ENCODE results near the gene MPHOSPH6.

MPHOSPH6 gene

GRCh38 chr16:82160226-82160625 lies 9.8 kb downstream of the MPHOSPH6 start:
- Histone ChIP-seq H3K9me3 (ENCODE audit: control insufficient read depth, insufficient read depth, low read length) (no peaks in the 10 kb centered on the region), H3K79me2 (ENCODE audit: control insufficient read depth, low read length) (peaks cover 42% of the 10 kb centered on the region), H3K27me3 (ENCODE audit: control insufficient read depth, low read length) (no peaks in the 10 kb centered on the region), H4K20me1 (ENCODE audit: control insufficient read depth, insufficient read depth, low read depth, low read length) (peaks cover 9% of the 10 kb centered on the region; the same call in 1 of the 2 replicates), H3K4me1 (ENCODE audit: control insufficient read depth, low read length) (no peaks in the 10 kb centered on the region), H3K9me2 (replicated peaks; ENCODE audit: control insufficient read depth, low read length) (no peaks in the 10 kb centered on the region), H3K4me3 (ENCODE audit: low read length) (no peak overlapping the region), H3K36me3 (ENCODE audit: control insufficient read depth, low read length) (peaks cover 63% of the 10 kb centered on the region), H3F3A (ENCODE audit: control insufficient read depth, insufficient read depth) (no peaks in the 10 kb centered on the region), H3K27ac (ENCODE audit: low read depth, low read length) (no peak overlapping the region), H3K4me2 (ENCODE audit: low read length) (no peak overlapping the region)
- TF ChIP-seq, protein P1, sequence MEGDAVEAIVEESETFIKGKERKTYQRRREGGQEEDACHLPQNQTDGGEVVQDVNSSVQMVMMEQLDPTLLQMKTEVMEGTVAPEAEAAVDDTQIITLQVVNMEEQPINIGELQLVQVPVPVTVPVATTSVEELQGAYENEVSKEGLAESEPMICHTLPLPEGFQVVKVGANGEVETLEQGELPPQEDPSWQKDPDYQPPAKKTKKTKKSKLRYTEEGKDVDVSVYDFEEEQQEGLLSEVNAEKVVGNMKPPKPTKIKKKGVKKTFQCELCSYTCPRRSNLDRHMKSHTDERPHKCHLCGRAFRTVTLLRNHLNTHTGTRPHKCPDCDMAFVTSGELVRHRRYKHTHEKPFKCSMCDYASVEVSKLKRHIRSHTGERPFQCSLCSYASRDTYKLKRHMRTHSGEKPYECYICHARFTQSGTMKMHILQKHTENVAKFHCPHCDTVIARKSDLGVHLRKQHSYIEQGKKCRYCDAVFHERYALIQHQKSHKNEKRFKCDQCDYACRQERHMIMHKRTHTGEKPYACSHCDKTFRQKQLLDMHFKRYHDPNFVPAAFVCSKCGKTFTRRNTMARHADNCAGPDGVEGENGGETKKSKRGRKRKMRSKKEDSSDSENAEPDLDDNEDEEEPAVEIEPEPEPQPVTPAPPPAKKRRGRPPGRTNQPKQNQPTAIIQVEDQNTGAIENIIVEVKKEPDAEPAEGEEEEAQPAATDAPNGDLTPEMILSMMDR (IDR thresholded peaks at IDR 0.05; ENCODE audit: low read depth, low read length, poor library complexity, severe bottlenecking), result no peak
- TF ChIP-seq EZH2phosphoT487 (IDR thresholded peaks at IDR 0.05; ENCODE audit: borderline replicate concordance, low read length), result no peak

DNA sequence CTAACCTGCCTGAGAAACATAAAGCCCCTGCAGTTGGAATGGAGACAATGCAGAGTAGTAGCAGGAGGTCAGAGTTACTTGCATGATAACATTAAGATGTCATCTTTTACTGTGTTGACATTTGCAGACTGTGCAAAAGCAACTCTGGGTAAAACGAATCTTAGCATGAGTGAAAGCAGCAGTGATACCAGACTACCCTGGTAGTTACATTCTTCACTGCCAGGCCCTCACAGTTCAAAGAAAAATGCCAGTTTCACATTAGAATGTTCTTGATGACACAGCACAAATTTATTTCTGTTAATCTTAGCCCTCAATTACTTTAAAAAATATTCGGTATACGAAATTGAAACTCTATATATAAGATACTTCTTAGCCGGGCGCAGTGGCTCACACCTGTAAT lies 12.2 kb downstream of the MPHOSPH6 start:
- Histone ChIP-seq H3F3A (ENCODE audit: control insufficient read depth, insufficient read depth) (no peaks in the 10 kb centered on the region), H3K4me2 (ENCODE audit: low read length) (no peak overlapping the region), H3K27me3 (ENCODE audit: control insufficient read depth, low read length) (no peaks in the 10 kb centered on the region), H3K27ac (ENCODE audit: low read depth, low read length) (no peak overlapping the region), H3K36me3 (ENCODE audit: control insufficient read depth, low read length) (peaks cover 62% of the 10 kb centered on the region), H3K4me3 (ENCODE audit: low read length) (no peak overlapping the region), H3K4me1 (ENCODE audit: control insufficient read depth, low read length) (no peaks in the 10 kb centered on the region), H3K9me2 (replicated peaks; ENCODE audit: control insufficient read depth, low read length) (no peaks in the 10 kb centered on the region), H4K20me1 (ENCODE audit: control insufficient read depth, insufficient read depth, low read depth, low read length) (peaks cover 7% of the 10 kb centered on the region; the same call in 1 of the 2 replicates), H3K79me2 (ENCODE audit: control insufficient read depth, low read length) (peaks cover 50% of the 10 kb centered on the region), H3K9me3 (ENCODE audit: control insufficient read depth, insufficient read depth, low read length) (no peaks in the 10 kb centered on the region)
- TF ChIP-seq, protein P1 (IDR thresholded peaks at IDR 0.05; ENCODE audit: low read depth, low read length, poor library complexity, severe bottlenecking), result no peak
- no peak for TF ChIP-seq EZH2phosphoT487 (IDR thresholded peaks at IDR 0.05; ENCODE audit: borderline replicate concordance, low read length)

DNA sequence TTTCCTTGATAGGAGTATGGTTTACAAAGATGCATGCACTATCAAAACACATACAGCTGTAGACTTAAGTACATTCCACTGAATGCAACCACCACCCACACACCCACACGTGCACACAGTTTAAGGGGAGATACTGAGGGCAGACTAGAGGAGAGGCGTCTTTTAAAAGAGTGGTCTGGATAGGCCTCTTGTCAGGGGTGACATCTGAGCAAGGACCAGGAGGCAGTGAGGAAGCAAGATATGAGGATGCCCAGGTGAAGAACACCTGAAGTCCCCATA lies 12.6 kb downstream of the MPHOSPH6 start:
- no peaks in the 10 kb centered on the region for H3K4me1 ChIP-seq (ENCODE audit: control insufficient read depth, low read length)
- no peak overlapping the region for H3K4me2 ChIP-seq (ENCODE audit: low read length)
- no peaks in the 10 kb centered on the region for H3K27me3 ChIP-seq (ENCODE audit: control insufficient read depth, low read length)
- no peak overlapping the region for H3K27ac ChIP-seq (ENCODE audit: low read depth, low read length)
- no peaks in the 10 kb centered on the region for H3F3A ChIP-seq (ENCODE audit: control insufficient read depth, insufficient read depth)
- peaks cover 3% of the 10 kb centered on the region; the same call in 1 of the 2 replicates for H4K20me1 ChIP-seq (ENCODE audit: control insufficient read depth, insufficient read depth, low read depth, low read length)
- H3K36me3 ChIP-seq (ENCODE audit: control insufficient read depth, low read length), result peaks cover 62% of the 10 kb centered on the region
- peaks cover 53% of the 10 kb centered on the region for H3K79me2 ChIP-seq (ENCODE audit: control insufficient read depth, low read length)
- no peak for TF ChIP-seq EZH2phosphoT487 (IDR thresholded peaks at IDR 0.05; ENCODE audit: borderline replicate concordance, low read length)
- TF ChIP-seq, protein P1 (IDR thresholded peaks at IDR 0.05; ENCODE audit: low read depth, low read length, poor library complexity, severe bottlenecking), result no peak
- H3K4me3 ChIP-seq (ENCODE audit: low read length), result no peak overlapping the region
- H3K9me3 ChIP-seq (ENCODE audit: control insufficient read depth, insufficient read depth, low read length), result no peaks in the 10 kb centered on the region
- H3K9me2 ChIP-seq (replicated peaks; ENCODE audit: control insufficient read depth, low read length), result no peaks in the 10 kb centered on the region
